ENCODE measurements around the gene NCKAP5.
A peak's percentile ranks its signal among the peaks of the same experiment; 100 is the strongest.

The NCKAP5 gene

DNA sequence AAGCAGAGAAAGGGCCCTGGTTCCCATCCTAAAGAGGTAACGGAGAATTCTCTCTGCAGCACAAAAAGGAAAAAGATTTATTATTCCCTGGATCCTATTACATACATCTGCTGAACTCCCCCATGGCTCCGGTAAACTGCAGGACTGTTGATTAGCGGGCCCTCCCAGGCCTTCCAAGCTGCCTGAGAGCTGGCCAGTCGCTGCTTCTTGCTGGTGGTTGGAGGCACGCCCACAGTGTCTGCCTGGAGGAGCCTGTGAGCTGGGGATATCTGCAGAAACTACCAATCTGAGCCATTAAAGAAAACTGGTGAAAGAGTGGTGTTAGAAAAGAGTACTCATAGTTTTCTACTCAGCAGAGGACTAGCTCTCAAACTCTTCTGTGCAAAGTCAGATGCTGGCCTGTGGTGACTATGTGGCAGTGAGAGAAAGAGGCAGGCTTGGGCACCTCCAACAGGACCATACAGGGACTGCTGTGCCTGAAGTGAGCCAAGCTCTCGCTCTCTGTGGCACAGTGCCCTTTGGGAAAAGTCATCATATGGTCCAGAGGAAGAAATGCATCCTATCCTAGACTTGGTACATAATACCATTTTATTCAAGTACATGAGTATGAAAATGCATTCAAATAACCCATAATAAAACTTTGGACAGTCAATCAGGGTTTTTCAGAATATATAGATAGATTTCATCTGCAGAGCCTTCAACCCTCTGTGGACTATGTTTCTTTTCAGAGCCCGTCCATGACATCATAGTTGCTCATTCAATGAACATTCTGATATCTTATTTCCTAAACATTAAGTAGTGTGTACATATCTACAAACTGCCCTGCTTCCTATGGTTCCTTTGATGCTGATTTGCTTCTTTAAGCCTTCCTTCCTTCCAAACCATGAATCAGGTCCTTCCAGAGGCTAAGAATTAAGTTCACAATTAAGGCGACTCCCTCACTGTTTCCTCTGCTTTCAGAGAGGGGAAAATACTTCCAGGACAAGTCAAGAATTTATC, 656.2 kb downstream of the NCKAP5 start:
- no peak for DNase-seq

DNA sequence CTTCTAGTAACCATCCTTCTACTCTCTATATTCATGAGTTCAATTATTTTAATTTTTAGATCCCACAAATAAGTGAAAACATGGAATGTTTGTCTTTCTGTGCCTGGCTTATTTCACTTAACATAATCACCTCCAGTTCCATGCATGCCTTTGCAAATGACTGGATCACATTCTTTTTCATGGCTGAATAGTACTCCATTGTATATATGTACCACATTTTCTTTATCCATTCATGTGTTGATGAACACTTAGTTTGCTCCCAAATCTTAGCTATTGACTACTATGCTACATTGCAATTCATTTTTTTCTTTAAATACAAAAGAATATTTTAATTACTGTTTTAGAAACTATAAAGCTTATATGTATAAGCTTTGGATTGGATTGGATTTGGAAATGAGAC, 657.8 kb downstream of the NCKAP5 start:
- no peak for DNase-seq

DNA sequence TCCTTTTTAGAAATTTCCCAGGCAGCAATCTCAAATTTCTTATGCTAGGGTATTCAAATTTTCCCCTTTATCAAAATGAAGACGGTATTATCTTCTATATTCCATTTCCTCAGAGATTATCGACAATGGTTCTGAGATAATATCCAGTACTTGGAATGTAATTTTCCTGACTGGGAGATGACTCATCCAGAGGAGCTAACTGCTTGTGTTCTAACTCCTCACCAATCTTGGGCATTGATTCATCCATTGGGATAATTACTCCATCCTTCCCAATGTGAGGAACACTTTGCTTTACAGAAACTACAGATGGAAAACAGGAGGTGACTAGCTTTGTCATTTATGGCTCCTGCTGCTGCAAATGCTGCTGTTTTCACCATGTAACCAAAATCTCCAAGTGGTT, 658.8 kb downstream of the NCKAP5 start:
- no peak for DNase-seq

DNA sequence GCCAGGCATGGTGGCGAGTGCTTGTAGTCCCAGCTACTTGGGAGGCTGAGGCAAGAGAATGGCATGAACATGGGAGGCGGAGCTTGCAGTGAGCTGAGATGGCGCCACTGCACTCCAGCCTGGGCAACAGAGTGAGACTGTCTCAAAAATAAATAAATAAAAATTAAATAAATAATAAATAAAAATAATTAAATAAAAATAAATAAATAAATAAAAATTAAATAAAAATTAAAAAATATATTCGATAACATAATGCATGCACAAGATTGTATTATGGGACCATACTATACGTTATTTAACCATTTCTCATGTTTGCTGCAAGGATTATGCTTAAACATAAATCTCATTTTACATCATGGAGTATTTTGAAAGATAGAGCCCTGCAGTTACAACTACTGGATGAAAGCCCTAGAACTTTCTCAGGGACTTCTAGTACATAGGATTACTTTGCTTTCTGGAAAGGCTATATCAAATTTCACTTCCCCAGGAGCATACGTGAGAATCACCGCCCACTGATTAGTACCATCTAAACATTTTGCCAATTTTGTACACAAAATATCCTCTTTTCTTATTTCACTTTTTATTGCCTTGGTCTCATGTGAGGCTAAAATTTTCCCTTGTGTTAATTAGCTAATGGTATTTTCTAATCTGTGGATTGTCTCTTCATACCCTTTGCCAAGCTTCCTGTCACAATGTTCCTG, 664.0 kb downstream of the NCKAP5 start:
- no peak for DNase-seq

DNA sequence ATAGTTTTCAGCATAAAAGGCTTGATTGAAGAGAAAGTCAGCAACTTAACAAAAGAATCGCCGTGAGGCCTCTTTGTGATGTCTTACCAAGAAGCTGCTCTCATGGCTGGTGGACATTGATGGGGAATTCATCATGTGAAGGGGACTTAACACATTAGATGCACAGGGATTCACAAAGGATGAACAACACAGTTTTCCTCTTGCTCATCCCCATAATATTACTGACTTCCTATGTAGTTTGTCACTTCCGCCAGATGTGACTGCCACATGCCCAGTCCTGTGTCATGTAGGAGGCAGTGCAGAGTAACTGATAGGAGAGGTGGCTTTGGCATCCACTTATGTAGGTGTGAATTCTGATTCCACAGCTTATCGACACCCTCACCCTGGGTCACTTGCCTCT, 665.6 kb downstream of the NCKAP5 start:
- DNase-seq: no peak

DNA sequence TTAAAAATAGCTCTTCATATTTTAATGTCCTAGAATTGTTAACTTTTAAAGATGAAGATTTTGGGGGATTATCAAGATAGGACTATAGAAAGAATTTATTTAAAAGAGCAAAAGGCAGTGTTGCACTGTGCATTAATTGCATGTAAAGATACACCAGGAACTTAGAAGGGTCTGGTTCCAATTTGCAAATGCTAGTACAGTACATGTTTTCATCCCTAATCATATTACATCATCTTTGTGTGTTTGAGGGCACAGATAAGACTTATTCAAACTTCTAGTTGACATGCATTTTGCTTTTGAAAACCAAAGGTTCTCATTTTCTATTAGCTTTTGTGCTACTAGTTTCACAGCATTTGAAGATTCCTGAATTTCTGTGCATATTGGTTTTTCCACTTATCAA, 666.6 kb downstream of the NCKAP5 start:
- no peak for DNase-seq

DNA sequence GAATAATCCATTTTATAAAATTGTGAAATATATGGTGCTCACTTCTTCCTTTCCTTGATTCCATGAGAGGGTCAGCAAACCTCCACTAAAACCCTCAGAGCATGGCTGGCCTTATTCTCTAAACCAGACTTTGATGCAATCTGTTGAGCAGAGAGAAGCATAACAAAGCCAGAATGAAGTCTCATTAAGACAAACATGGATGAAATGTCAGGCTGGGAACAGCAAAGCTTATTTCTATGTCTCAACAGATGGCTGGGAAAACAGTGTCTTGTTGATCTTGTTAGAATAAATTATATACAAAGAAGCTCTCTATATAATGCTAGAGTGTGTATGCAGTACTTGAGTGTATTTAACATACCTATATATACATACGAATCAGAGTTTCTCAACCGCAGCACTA, 671.2 kb downstream of the NCKAP5 start:
- no peak for DNase-seq

DNA sequence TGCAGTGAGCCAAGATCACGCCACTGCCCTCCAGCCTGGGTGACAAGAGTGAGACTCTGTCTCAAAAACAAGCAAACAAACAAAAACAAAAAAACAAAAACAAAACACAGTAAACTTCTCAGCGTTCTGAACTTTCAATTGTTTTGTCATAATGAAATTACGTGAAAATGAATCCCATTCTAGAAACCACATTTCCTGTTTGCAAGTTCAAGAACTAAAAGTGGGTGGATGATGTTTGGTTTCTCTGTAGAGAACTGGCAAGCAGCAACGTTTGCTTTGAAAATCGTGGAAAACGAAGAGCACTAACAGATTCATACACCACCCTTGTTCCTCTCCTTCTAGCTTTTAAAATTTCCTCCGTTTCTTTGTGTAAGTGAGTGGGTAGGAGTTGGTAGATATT, 672.2 kb downstream of the NCKAP5 start:
- peak in 1 of 5 donors; percentile 6 for DNase-seq

DNA sequence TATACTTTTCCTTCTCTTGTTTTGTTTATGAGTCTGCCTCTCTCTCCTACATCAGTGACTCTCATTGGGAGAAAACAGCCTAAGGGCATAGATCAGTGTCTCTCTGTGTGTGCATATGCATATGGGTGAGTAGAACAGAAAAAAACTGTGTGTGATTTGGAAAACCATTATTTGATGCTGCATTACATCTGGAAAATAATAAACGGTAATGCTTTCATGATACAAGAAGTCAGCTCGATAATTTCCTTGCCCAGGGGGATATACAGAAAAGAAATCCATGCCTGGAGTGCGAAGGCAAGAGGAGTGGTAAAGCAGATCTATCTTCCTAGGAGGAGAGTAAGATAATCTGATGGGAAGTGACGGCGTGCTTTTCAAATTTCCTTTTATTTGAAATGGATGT, 676.8 kb downstream of the NCKAP5 start:
- no peak for DNase-seq

DNA sequence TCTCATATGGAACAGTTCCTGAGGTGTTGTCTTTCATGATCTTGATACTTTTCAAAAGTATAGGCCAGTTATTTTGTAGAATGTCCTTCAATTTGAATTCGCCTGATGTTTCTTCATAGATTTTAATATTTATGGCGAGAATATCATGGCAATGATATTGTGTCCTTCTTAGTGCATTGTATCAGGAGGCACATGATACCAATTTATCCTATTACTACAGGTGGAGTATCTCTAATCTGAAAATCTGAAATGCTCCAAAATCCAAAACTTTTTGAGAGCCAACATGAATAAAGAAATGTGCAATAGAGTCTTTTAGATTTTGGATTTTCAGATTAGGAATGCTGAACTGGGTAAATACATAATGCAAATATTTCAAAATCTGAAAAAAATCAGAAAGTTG, 681.7 kb downstream of the NCKAP5 start:
- no peak for DNase-seq

DNA sequence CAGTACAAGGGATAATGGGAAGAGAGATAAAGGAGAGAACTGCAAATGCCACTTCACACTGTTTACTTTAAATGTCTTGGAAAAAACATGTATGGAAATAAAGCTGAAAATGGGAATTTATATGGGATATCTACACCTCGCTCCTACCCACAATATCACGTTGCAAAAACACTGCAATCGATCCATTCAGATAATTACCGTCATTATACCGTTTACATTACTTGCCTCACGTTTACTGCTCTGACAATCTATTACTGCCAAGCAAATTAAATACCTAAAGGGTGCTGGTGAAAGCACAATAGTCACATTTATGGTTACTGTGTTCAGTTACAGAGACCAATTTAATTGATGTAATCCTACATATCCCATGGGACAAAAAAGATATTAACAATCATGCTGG, 683.6 kb downstream of the NCKAP5 start:
- DNase-seq: no peak

DNA sequence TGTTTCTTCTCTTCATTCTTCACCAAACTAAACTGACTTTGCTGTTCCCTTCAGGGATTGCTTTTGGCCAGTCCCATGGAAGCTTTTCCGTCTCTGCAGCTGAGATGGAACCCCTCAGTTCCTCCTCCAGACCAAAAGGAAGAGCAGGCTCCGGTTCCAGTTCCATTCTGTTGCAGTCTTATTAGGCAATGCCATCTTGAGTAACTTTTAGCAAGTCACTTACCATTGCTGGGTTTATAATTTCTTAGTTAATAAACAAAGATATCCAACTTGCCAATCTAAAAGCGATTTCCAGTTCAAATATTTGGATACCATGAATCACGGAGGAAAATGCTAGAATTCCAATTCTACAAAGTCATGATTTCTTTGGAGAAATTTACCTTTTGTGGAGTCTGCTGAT, 684.0 kb downstream of the NCKAP5 start:
- no peak for DNase-seq

DNA sequence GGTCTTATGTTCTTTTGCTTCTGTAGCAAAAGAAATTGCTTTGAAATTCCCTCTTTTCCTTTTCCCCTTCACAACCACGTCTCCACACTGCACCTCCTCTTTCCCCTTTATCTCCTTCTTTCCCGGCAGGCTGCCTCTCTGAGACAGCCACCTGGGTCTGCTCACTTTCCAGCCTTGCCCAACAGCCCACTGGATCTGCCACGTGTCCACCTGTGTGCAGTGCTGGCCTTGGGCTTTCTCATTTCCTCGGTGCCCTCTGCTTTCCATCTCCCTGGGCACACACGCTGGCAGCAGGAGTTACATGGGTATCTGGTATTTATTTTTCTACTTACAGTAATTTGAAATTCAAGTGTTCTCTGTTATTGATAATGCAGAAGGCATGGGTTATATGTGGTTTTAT, 684.8 kb downstream of the NCKAP5 start:
- DNase-seq: no peak

DNA sequence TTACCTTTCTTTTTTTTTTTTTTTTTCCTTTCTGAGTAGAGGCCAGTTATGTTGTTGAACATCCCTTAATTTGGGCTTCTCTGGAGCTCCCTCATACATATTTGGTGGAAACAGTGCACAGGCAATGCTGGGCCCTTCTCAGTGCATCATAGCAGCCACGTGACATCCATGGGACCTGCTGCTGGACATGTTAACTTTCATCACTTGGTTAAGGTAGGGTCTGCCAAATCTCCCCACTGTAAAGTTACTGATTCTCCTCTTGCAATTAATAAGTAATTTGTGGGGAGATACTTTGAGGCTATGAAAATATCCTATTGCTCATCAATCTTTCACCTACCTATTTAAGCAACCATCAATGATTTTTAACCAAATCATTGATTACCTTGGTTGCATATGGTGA, 686.7 kb downstream of the NCKAP5 start:
- no peak for DNase-seq

DNA sequence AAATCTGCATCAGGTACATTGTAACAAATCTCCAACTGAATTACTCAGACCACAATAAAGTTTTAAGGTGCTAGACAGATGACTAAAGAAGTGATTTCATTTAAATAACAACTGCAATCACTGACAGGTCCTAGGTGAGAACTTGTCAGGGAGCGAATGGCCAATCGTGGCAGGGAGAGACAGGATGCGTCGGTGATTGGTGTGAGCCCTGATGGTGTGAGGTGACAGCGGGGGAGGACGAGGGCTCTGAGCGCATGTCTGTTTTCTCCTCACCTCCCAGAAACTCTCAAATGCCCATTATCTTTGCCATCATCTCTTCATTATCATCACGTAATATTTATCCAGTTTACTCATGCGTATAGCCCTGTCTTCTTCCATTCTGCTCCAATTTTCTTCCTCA, 690.3 kb downstream of the NCKAP5 start:
- no peak for DNase-seq

DNA sequence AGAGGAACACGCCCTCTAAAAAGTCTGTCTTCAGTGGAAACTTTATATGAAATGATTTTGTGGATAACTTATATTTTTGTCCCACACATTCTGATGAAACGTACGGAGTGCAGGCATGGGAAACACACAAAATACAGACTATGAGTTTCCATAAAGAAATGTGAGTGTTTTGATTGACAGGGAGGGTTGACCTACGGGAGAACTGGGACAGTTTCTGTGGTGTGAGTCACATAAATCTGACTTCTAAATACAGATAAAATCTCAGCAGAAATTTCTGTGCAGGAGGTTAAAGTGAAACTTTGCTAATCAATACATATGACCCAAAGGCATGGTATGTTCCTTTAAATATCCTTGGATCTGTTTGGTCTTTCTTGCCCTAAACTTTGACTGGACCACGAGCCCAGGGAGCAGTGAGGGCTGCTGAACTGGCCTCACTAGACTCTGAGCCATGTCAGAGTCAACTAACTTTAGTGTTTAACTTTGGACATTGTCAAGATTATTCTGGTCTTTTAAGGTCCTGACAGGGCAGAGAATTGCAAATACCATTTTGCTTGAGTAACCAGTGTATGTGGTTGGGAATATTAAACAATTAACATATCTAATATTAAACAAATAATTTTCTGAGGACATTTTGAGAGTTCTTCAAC, 691.4 kb downstream of the NCKAP5 start:
- no peak for DNase-seq

DNA sequence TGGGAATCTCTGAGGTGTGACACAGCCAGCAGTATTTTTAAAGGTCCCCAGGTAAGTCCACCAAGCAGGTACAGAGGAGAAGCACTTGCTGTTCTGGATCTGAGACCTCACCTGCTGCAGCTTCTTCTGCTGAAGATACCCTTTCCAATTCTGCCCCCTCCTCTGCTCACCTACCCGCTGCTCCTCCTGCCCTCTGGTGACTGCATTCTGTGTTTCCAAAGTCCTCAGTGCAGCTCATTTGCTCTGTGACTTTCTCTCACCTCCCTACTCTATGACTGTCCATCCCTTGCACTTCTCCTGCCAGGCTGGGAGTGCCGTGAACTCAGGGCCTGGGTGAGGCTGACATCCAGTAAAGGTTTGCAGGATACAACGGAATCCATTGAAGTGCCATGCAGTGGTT, 693.1 kb downstream of the NCKAP5 start:
- DNase-seq: no peak

DNA sequence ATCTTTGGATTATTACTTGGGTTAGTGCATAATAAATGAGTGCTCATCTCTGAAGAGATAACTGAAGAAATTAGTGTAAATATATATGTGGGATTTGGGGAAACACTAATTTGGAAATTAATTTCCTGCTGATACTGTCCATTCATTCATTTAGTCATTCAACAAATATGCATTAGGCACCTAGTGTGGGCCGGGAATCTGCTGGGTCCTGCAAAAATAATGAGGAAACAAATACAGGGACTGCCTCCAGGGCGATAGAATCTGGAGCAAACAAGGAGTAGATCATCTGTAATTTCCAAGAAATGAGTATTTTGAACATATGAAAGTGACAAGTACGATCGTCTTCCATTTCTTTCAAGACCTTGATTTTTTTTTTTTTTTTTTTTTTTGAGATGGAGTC, 694.5 kb downstream of the NCKAP5 start:
- DNase-seq: no peak

DNA sequence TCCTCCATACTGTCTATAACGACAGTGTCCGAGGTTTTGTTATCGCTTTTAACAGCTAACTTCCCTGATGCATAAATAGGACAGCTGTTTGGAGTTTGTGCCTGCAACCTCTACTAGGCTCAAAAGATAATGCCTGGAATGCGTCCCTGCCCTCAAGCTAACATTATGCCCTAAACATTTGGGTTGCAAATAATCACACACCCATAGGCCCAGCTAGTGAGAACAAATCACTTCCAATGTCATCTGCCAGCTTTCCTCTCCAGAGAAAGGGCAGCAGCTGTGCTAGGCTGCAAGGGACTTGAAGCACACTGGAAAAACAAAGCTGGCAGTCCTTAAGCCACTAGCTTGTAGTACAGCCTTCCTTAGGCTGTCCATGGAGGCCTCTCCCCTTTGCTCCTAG, 696.4 kb downstream of the NCKAP5 start:
- DNase-seq: no peak

DNA sequence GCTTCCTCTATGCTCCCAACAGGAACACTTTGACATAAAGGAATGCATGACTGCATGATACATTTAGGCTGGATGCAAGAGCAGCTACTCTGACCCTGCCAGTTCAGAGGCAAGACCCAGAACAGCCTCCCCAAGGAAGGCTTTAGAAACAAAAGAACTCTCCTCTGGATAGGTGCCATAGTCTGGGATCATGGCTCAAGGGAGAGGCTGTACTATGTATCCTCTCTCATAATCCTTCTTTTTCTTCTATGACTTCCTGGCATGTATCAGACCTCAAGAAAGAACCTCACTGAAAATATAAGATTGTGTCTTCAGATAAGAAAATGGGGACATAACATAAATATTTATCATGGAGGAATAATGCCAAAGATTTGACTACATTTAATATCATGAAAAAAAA, 704.3 kb downstream of the NCKAP5 start:
- DNase-seq: no peak

DNA sequence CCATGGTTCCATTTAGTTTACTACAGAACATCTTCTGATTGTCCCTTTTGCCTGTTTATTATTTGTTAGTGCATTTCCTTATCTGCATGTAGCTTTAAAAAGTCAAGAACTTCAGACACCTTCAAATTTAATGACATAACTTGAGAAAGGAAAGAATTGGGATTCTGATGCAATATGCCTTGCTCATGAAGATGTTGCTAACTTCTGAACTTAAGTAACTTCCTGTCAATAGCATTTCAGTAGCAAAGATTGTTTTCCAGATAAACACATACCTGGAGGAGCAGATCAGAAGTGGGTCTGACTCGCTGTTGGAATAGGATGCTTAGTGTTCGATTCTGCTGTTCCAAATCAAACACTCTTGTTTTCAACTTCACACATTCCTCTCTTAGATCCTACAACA, 708.0 kb downstream of the NCKAP5 start:
- no peak for DNase-seq

DNA sequence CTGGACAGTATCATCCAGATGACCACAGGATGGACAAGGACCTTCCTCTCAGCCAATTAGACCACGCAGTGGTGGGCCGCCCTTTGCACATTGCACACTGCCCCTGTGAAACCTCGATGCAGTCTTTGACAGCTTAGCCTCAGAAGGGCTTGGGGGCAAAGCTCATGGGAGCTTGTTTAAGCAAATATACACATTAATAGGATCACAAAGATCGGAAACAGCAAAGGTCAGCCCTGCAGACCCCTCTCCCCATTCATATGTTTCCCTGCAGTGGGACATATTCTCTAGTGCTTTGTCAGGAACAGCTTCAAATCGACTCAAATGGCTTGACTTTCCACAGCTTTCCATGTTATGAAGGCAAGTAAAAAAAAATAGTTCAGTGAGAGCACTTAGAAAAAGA, 708.7 kb downstream of the NCKAP5 start:
- no peak for DNase-seq

DNA sequence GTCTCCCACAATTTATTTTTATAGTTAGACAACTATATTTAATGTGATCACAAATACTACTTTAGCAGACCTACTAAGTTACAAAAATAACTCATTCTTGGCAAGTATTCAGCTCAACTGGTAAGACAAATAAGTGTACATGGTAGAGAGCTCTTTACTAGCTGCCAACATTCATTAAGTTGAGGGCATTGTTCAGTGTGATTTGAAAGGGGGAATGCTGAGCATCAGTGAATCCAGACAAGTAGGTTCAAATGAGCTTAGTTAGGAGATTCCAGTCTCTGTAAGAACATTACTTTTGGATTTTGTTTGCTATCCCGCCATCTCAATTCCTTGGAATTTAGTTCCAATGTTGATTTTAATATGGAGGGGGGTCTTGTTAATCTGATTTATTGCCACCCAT, 710.9 kb downstream of the NCKAP5 start:
- DNase-seq: no peak

DNA sequence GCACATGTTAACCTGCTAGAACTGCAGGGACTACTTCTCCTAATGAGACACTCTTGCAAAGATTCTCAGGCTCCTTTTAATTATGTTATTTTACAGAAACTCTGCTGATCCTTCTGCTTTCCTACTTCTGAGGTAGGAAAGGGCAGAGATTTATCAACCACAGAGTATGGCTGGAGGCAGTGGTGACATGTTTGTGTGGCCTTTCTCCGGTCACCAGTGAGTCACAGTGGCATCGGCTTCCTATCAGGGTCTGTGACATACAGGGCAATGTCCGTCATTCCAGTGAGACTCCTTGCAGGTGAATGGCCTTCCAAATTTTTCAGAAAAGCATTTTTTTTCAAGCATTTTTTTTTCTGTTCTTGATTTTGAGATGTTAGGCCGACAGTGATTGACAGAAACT, 717.6 kb downstream of the NCKAP5 start:
- no peak for DNase-seq
